Naive B cell (primary cell): ENCODE measurements around the gene TEX2. TPM values are rescaled to one million over a fixed set of nuclear protein-coding genes. Genes with fewer than 3 reads are reported as not detected.

Source experiments
- ATAC-seq, 2 donors: fragments of 150-1000 bp; cut with Tn5 transposase; 2 replicates each; pipeline ENCODE4 v1.10.0; 2021; ENCODE audit warnings: low read depth in 2 of 2, mild to moderate bottlenecking in 2 of 2, moderate library complexity in 2 of 2
- DNase-seq: peaks from one replicate; pipeline ENCODE4 v3.0.0; 2022
- H3K27ac Mint-ChIP-seq, 6 donors: one replicate each; pipeline ENCODE4 v1.8.0; 2020 to 2022; ENCODE audit warnings: mild to moderate bottlenecking in 6 of 6, mixed read lengths in 6 of 6, moderate library complexity in 5 of 6, inconsistent platforms in 2 of 6
- H3K27me3 Mint-ChIP-seq, 3 donors: one replicate each; pipeline ENCODE4 v1.8.0; 2021 to 2022; ENCODE audit warnings: mixed read lengths in 3 of 3, mild to moderate bottlenecking in 1 of 3
- H3K36me3 Mint-ChIP-seq, 2 donors: one replicate each; pipeline ENCODE4 v1.8.0; 2020 to 2022; ENCODE audit warnings: mixed read lengths in 2 of 2, inconsistent platforms in 1 of 2, mild to moderate bottlenecking in 1 of 2
- H3K4me1 Mint-ChIP-seq, 3 donors: one replicate each; pipeline ENCODE4 v1.8.0; 2020 to 2022; ENCODE audit warnings: mixed read lengths in 3 of 3, inconsistent platforms in 1 of 3, mild to moderate bottlenecking in 1 of 3, moderate library complexity in 1 of 3
- H3K4me3 Mint-ChIP-seq, 8 donors: one replicate each; pipeline ENCODE4 v1.8.0; 2020 to 2022; ENCODE audit warnings: mild to moderate bottlenecking in 8 of 8, mixed read lengths in 8 of 8, moderate library complexity in 8 of 8, inconsistent platforms in 2 of 8
- H3K9me3 Mint-ChIP-seq, 7 donors: one replicate each; pipeline ENCODE4 v1.8.0; 2020 to 2022; ENCODE audit warnings: mixed read lengths in 7 of 7, mild to moderate bottlenecking in 5 of 7, inconsistent platforms in 2 of 7, moderate library complexity in 1 of 7
- polyA plus RNA-seq, 6 donors: library from polyadenylated mRNA; unstranded; fragments of 300-500 nt; fragmentation: Illumina TruSeq; gene quantifications; one replicate each; pipeline ENCODE4 v1.2.3, GENCODE V29; 2021; ENCODE audit warnings: low read depth in 6 of 6

Gene TEX2
- polyA plus RNA-seq, 6 donors from 2014 or later, result 1.1 to 5.2 (median 3.8) TPM

DNA sequence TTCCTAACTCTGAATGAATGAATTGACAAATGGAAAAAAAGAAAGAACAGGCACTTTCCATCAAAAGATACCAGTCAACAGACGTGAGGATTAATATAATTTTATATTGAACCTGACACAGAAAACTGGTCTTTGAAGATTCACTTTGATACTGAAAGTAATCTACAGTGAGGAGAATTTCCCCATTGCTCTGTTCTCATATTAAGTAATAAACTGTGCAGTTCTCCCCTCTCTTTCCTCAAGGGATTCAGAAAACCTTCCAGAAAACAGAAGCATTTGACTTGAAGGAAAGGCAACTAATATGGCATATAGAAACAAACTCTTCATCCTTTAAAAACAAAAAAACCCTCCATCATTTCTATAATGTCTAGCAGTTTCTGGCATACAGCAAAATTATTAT lies 2.2 kb downstream of the TEX2 start:
- Mint-ChIP-seq H3K4me1 (peaks cover 15 to 26% (median 23%) of the 10 kb centered on the region in 3 donors), H3K4me3 (peak overlapping the region in 1 of 8 donors; percentile 91), H3K36me3 (no peaks in the 10 kb centered on the region), H3K27me3 (no peaks in the 10 kb centered on the region), H3K9me3 (no peaks in the 10 kb centered on the region), H3K27ac (no peak overlapping the region)
- no peak for ATAC-seq
- no peak for DNase-seq

DNA sequence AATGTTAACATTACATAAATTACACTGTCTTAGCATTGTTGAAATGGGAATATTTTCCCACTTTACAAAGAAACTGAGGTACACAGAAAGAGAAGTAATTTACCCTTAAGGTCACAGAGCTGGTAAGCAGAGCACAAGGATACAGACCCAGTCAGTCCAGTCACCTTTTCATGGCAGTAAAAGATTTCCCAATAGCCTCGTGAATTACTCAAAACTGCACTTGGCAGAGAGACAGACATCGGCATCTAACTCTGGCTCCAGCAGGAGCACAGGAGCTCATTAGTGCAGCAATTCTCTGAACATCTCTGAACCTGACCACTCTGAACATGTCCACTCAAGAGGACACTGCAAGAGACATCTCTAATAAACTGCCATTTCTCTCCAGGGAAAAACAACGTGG lies 3.1 kb downstream of the TEX2 start:
- H3K4me1 Mint-ChIP-seq, result peaks cover 15 to 26% (median 23%) of the 10 kb centered on the region in 3 donors
- no peaks in the 10 kb centered on the region for H3K9me3 Mint-ChIP-seq
- DNase-seq (no peak), ATAC-seq (no peak)
- H3K27me3 Mint-ChIP-seq, result no peaks in the 10 kb centered on the region
- H3K4me3 Mint-ChIP-seq, result peak overlapping the region in 1 of 8 donors; percentile 40
- H3K27ac Mint-ChIP-seq, result no peak overlapping the region
- H3K36me3 Mint-ChIP-seq, result no peaks in the 10 kb centered on the region

DNA sequence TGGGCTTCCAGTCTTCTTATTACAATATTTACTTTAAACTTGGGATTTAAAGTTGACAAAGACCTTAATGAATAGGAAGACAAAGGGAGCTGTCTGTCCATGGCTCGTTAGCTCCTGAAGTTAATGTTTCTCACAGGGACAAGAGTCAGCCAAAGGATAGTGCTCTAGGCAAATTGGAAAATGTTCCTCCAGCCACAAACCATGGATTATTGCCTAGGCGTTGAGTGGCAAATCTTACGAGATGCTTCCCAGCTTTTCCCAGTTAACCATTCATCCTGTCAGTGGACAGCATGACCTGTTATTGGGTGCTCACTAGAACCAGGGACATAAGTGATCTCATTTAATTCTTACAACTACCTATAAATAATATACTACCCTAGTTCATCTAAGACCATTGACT lies 3.6 kb downstream of the TEX2 start:
- H3K36me3 Mint-ChIP-seq, result no peaks in the 10 kb centered on the region
- peaks cover 15 to 26% (median 23%) of the 10 kb centered on the region in 3 donors for H3K4me1 Mint-ChIP-seq
- peak overlapping the region in 1 of 8 donors; percentile 40 for H3K4me3 Mint-ChIP-seq
- ATAC-seq (no peak), DNase-seq (no peak)
- no peak overlapping the region for H3K27ac Mint-ChIP-seq
- no peaks in the 10 kb centered on the region for H3K27me3 Mint-ChIP-seq
- no peaks in the 10 kb centered on the region for H3K9me3 Mint-ChIP-seq

DNA sequence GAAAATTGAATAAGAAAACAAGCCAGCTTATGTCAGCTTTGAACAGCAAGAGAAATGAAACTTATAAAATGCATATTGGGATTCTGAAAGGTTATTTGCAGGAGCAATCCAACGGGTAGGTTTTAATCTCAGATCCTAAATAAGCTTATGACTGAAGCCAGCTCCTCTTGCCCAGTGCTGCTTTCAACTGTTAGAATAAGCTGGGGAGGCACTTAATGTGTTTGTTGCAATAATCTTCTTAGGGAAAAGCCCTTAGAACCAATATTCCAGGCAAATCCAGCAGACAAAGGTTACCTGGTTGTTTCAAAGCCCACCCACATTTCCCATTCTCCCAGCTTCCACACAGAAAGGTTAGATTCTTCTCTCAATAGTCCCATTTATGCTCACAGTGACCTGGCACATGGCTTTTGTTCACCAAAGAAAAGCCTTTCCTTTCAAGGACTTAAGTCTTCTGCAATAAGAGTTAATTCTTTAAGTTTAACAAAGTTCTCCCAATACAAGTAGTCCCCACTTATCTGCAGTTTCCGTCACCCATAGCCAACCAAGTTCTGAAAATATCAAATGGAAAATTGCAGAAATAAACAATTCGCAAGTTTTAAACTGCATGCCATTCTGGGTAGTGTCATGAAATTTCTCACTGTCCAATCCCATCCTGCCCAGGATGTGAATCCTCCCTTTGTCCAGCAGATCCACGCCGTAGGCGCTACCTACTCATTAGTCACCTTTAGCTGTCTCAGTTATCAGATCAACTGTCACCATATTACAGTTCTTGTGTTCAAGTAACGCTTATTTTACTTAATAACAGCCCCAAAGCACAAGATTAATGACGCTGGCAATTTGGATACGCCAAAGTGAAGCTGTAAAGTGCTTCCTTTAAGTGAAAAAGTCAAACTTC lies 5.9 kb downstream of the TEX2 start:
- DNase-seq (no peak), ATAC-seq (no peak)
- no peaks in the 10 kb centered on the region for H3K27me3 Mint-ChIP-seq
- H3K9me3 Mint-ChIP-seq, result no peaks in the 10 kb centered on the region
- H3K36me3 Mint-ChIP-seq, result no peaks in the 10 kb centered on the region
- peaks cover 10 to 15% (median 15%) of the 10 kb centered on the region in 3 donors for H3K4me1 Mint-ChIP-seq
- H3K27ac Mint-ChIP-seq, result peak overlapping the region in 1 of 6 donors; percentile 60
- no peak overlapping the region for H3K4me3 Mint-ChIP-seq

DNA sequence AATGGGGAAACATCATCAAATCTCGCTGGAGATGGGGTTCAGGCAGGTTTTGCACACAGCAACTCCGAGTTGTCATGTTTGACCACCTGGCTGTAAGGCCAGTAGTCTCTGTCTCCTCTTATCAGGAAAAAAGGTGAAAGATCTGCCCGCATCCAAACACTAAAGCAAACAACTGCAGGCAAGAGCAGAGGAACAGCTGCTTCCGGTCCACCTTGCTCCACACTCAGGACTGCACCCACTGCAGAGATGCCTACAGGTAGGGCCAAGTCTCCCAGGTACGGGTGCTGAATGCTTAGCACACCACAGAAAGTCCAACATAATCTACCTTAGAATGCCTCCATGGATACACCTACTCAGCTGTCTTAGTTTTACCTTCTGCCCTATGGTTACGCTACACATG lies 7.3 kb downstream of the TEX2 start:
- DNase-seq (no peak), ATAC-seq (no peak)
- Mint-ChIP-seq H3K27ac (peak overlapping the region in 1 of 6 donors; percentile 31), H3K4me1 (peaks cover 0 to 6% (median 5%) of the 10 kb centered on the region in 3 donors), H3K4me3 (no peak overlapping the region), H3K36me3 (no peaks in the 10 kb centered on the region), H3K27me3 (no peaks in the 10 kb centered on the region), H3K9me3 (no peaks in the 10 kb centered on the region)

DNA sequence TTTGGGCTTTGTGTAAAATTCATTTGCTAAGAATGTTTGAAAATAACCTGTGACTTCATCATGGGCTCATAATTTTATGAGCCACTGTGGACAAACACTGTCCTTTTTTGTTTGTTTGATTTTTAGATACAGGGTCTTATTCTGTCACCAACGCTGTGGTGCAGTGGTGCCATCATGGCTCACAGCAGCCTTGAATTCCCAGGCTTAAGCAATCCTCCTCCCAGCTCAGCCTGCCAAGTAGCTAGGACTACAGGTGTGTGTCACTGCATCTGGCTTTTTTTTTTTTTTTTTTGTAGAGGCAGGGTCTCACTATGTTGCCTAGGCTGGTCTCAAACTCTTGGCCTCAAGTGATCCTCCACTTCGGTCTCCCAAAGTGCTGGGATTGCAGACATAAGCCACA lies 8.3 kb downstream of the TEX2 start:
- DNase-seq (no peak), ATAC-seq (no peak)
- H3K9me3 Mint-ChIP-seq, result no peaks in the 10 kb centered on the region
- H3K27me3 Mint-ChIP-seq, result no peaks in the 10 kb centered on the region
- no peaks in the 10 kb centered on the region for H3K36me3 Mint-ChIP-seq
- peaks cover 0 to 5% (median 5%) of the 10 kb centered on the region in 3 donors for H3K4me1 Mint-ChIP-seq
- H3K4me3 Mint-ChIP-seq, result no peak overlapping the region
- H3K27ac Mint-ChIP-seq, result no peak overlapping the region

DNA sequence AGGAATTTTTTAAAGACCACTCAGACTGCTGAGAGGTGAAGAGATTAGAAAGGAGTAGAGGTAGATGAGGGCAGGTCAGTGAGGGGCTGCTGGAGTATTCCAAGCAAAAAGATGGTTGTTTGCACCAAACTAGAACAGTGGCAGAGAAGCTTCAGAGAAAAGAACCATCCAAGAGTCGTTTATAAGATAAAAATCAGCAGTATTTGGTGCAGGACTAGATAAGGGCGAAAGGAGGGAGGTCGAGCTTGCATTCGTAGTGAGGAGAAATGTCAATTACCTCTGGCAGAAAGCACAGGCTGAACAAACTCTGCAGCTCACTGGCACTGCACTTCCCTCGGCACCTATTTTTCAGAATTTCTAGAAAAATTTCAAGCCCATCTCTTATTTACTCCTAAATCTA lies 9.6 kb downstream of the TEX2 start:
- H3K4me3 Mint-ChIP-seq, result no peak overlapping the region
- H3K27ac Mint-ChIP-seq, result no peak overlapping the region
- no peak for ATAC-seq

DNA sequence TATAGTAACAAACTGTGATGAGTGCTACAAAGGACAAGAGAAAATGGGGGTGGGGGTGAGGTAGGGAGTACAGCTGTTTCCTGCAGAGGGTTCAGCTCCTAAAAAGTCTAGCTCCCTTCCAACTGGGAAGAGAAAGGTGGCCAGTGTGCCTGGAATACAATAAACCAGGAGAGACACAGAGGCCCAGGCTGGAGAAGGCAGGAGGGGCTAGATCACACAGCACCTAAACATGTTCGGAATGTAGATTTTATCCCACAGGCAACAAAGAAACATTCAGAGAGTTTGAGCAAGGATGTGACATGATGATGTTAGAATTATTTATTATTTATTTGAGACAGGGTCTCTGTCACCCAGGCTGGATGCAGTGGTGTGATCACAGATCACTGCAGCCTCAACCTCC lies 10.2 kb downstream of the TEX2 start:
- Mint-ChIP-seq H3K4me1 (peaks cover 0 to 5% (median 5%) of the 10 kb centered on the region in 3 donors), H3K27ac (no peak overlapping the region), H3K27me3 (no peaks in the 10 kb centered on the region), H3K9me3 (no peaks in the 10 kb centered on the region), H3K36me3 (no peaks in the 10 kb centered on the region), H3K4me3 (no peak overlapping the region)
- ATAC-seq (no peak), DNase-seq (no peak)

More for the DNA sequence above, 9.6 kb downstream of the TEX2 start:
- no peak for DNase-seq
- H3K36me3 Mint-ChIP-seq, result no peaks in the 10 kb centered on the region
- peaks cover 0 to 5% (median 5%) of the 10 kb centered on the region in 3 donors for H3K4me1 Mint-ChIP-seq
- no peaks in the 10 kb centered on the region for H3K27me3 Mint-ChIP-seq
- no peaks in the 10 kb centered on the region for H3K9me3 Mint-ChIP-seq

DNA sequence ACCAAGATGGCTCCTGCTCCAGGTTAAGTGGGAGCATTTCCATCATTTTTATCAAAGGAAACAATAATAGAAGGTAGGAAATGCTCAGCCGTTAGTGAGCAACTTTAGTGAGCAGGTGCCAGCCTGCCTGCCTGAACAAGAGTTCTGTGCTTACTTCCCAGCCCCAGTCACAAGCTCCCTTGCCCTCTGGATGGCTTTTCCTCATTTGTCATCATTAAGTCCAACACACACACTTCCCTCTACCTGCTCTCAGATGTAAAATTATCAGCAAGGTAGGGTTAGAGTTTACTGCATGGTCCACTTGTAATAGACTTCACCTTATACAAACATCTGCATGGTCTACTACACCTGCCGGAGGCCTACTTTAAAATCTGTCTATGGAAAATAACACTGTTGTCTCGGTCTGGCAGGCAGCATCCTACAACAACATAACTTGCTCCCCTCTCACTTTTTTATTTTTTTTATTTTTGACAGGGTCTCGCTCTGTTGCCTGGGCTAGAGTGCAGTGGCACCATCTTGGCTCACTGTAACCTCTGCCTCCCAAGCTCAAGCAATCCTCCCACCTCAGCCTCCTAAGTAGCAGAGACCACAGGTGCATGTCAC lies 12.7 kb downstream of the TEX2 start:
- H3K27ac Mint-ChIP-seq, result no peak overlapping the region
- no peaks in the 10 kb centered on the region for H3K9me3 Mint-ChIP-seq
- DNase-seq, result no peak
- no peak overlapping the region for H3K4me3 Mint-ChIP-seq
- peaks cover 0 to 10% (median 5%) of the 10 kb centered on the region in 3 donors for H3K4me1 Mint-ChIP-seq
- no peaks in the 10 kb centered on the region for H3K27me3 Mint-ChIP-seq
- ATAC-seq, result no peak
- H3K36me3 Mint-ChIP-seq, result no peaks in the 10 kb centered on the region

DNA sequence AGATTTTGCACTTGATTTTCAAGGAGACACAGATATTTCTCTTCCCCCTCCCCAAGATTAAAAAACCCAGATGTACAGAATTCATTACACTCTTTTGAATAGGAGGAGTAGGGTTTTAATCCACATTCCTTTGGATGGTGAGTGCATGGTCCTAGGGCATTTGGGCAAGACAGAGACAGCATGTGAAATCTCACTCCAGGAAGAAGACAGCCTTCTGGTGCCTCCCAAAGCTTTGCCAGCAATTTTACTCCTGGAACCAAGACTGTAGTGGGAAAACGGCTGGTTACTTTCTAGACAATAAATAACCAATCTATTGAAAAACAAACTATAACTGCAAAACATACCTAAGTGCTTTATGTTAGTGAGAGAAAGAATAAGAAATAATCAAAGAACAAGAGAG lies 15.2 kb downstream of the TEX2 start:
- Mint-ChIP-seq H3K27ac (peak overlapping the region in 1 of 6 donors; percentile 18), H3K36me3 (no peaks in the 10 kb centered on the region), H3K4me1 (peaks cover 0 to 10% (median 5%) of the 10 kb centered on the region in 3 donors), H3K9me3 (no peaks in the 10 kb centered on the region), H3K4me3 (no peak overlapping the region), H3K27me3 (no peaks in the 10 kb centered on the region)
- no peak for ATAC-seq
- no peak for DNase-seq

DNA sequence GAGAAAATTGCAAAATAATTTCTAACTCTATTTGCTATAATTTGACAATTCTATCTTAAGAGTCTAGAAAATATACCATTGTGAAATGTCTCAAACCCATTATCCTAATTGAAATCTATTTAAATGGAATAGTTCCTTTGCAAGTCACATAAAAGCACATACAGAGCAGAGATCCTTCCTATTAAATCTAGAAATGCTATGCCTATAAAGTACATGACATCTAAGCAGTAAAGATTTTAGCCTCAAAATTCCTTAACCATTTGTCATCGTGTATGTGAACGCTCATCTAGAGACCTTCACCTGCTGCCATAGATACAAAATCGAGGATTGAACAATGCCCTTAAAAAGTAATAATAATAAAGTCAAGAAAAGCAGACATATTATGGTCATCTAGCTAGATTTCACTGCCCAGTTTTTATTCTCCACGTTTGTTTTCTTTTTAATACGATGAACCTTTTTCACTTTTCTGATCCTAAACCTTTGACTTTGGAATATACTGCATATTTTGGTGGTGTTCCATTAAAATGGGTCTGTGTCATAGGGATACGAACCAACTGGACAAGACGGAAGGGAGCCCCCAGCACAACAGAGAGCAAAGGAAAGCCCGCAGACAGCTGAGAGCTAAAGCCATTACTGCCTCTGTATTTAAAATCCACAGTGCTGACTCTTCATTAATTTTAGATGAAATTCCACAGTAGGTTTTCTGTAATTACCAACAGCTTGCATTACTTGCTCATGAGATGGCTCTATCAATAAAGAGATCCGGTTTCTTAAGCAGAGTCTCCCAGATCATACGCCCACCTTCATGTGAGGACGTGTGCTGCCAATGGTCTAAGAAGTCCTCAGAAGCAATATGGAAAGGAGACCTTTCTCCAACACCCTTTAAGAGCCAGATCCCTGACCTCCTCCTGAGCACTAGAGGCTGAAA lies 17.6 kb downstream of the TEX2 start:
- H3K27me3 Mint-ChIP-seq, result no peaks in the 10 kb centered on the region
- H3K9me3 Mint-ChIP-seq, result no peaks in the 10 kb centered on the region
- DNase-seq (no peak), ATAC-seq (no peak)
- no peak overlapping the region for H3K4me3 Mint-ChIP-seq
- peaks cover 0 to 5% (median 1%) of the 10 kb centered on the region in 3 donors for H3K4me1 Mint-ChIP-seq
- no peaks in the 10 kb centered on the region for H3K36me3 Mint-ChIP-seq
- no peak overlapping the region for H3K27ac Mint-ChIP-seq

DNA sequence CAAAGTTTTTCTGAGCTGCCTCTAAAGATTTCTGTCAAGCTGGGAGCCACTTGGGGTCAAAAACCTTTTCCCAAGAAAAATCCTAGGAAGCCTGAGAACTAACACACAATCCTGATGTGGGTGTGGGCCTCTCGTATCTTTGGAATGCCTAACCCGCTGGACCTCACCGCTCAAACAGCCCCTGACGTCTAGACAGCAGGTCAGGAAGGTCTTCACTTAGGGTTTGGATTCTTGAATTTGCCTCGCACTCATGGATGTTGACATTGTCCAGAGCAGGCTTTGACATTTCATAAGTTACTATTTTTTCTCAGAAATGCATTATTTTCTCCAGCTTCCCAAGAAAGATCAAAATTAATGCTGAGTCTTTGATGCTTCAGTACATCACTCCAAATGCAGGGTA lies 18.9 kb downstream of the TEX2 start:
- Mint-ChIP-seq H3K27ac (no peak overlapping the region), H3K36me3 (no peaks in the 10 kb centered on the region), H3K4me1 (peaks cover 0 to 6% (median 5%) of the 10 kb centered on the region in 3 donors), H3K27me3 (no peaks in the 10 kb centered on the region), H3K4me3 (no peak overlapping the region), H3K9me3 (no peaks in the 10 kb centered on the region)
- DNase-seq (no peak), ATAC-seq (no peak)

DNA sequence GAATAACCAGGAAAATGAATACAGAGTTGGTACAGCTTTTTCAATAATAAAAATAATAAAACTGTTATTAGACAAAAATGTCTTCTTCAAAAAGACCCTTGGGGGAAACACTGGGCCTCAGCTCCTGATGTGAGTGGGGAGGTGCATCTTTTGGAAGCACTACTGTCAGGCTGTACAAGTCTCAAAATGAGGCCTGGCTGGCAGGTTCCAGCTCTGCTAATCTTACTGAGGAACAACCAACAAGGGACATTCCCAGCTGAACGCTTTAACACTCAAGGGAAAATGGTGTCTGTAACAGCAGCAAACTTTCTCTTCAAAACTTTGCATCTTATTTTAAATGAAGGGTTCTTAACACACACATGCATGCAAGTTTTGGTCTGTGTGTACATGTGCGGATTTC lies 19.7 kb downstream of the TEX2 start:
- no peak overlapping the region for H3K4me3 Mint-ChIP-seq
- DNase-seq (no peak), ATAC-seq (no peak)
- no peaks in the 10 kb centered on the region for H3K9me3 Mint-ChIP-seq
- peak overlapping the region in 1 of 6 donors; percentile 38 for H3K27ac Mint-ChIP-seq
- peaks cover 0 to 9% (median 5%) of the 10 kb centered on the region in 3 donors for H3K4me1 Mint-ChIP-seq
- H3K27me3 Mint-ChIP-seq, result no peaks in the 10 kb centered on the region
- no peaks in the 10 kb centered on the region for H3K36me3 Mint-ChIP-seq
